CD8-positive, alpha-beta memory T cell (primary cell): Measurements from ENCODE around the gene MITD1. TPM values are rescaled to one million over a fixed set of nuclear protein-coding genes. Genes with fewer than 3 reads are reported as not detected.

Experiments
- CTCF ChIA-PET: fragments of 350-600 bp; sonication (Branson Sonifier 250); formaldehyde crosslinking; loops from one replicate; lab custom pipeline; 2021; ENCODE audit warnings: antibody characterized with exemption; lab: Charles Lee
- POLR2A ChIA-PET: fragments of 350-600 bp; sonication (Branson Sonifier 250); formaldehyde crosslinking; loops from one replicate; lab custom pipeline; 2021; ENCODE audit warnings: antibody characterized with exemption; lab: Charles Lee
- DNase-seq, 5 donors: peaks; one replicate each; pipeline versions ENCODE4 v3.0.0 to v3.0.0-alpha.2; 2020 to 2022; ENCODE audit warnings: mixed read lengths in 1 of 5
- H3K27ac ChIP-seq: one replicate; pipeline ENCODE4 v1.7.0; 2013; ENCODE audit warnings: low read depth, mild to moderate bottlenecking, low read length, moderate library complexity
- H3K27me3 ChIP-seq: 2 replicates; pipeline ENCODE4 v1.7.0; 2013; ENCODE audit warnings: low read length, mild to moderate bottlenecking; ENCODE audit not compliant: insufficient read depth, poor library complexity, severe bottlenecking
- H3K36me3 ChIP-seq: 2 replicates; pipeline ENCODE4 v1.7.0; 2013; ENCODE audit warnings: mild to moderate bottlenecking, low read length, moderate library complexity; ENCODE audit not compliant: insufficient read depth
- H3K4me1 ChIP-seq: 2 replicates; pipeline ENCODE4 v1.7.0; 2013; ENCODE audit warnings: mild to moderate bottlenecking, low read length, moderate library complexity; ENCODE audit not compliant: insufficient read depth
- H3K4me3 ChIP-seq: 2 replicates; pipeline ENCODE4 v1.7.0; 2013; ENCODE audit warnings: mild to moderate bottlenecking, low read length
- H3K9me3 ChIP-seq: 2 replicates; pipeline ENCODE4 v1.7.0; 2013; ENCODE audit warnings: mild to moderate bottlenecking, low read length
- H3K27ac Mint-ChIP-seq, 8 donors: one replicate each; pipeline ENCODE4 v1.8.0; 2020 to 2021; ENCODE audit warnings: mixed read lengths in 8 of 8, mild to moderate bottlenecking in 6 of 8, inconsistent platforms in 3 of 8, moderate library complexity in 3 of 8
- H3K27me3 Mint-ChIP-seq, 2 donors: one replicate each; pipeline ENCODE4 v1.8.0; 2020 to 2021; ENCODE audit warnings: mixed read lengths in 2 of 2, mild to moderate bottlenecking in 1 of 2, moderate library complexity in 1 of 2
- H3K36me3 Mint-ChIP-seq, 3 donors: one replicate each; pipeline ENCODE4 v1.8.0; 2020 to 2021; ENCODE audit warnings: mixed read lengths in 3 of 3, inconsistent platforms in 1 of 3, mild to moderate bottlenecking in 1 of 3
- H3K4me1 Mint-ChIP-seq, 3 donors: one replicate each; pipeline ENCODE4 v1.8.0; 2020 to 2021; ENCODE audit warnings: mixed read lengths in 3 of 3, inconsistent platforms in 1 of 3, mild to moderate bottlenecking in 1 of 3
- H3K4me3 Mint-ChIP-seq, 7 donors: one replicate each; pipeline ENCODE4 v1.8.0; 2020 to 2021; ENCODE audit warnings: mixed read lengths in 7 of 7, mild to moderate bottlenecking in 6 of 7, moderate library complexity in 4 of 7, inconsistent platforms in 2 of 7
- H3K9me3 Mint-ChIP-seq, 5 donors: one replicate each; pipeline ENCODE4 v1.8.0; 2020 to 2022; ENCODE audit warnings: mixed read lengths in 5 of 5, mild to moderate bottlenecking in 3 of 5, moderate library complexity in 2 of 5, inconsistent platforms in 1 of 5
- polyA plus RNA-seq: library from polyadenylated mRNA; unstranded; fragments of 300-500 nt; fragmentation: Illumina TruSeq; gene quantifications from one replicate; pipeline ENCODE4 v1.2.3, GENCODE V29; 2021
- total RNA-seq, 2 experiments: library from RNA; stranded (reverse); gene quantifications; one replicate each; pipeline ENCODE4 v1.2.3, GENCODE V29; 2021

MITD1 gene
- total RNA-seq (10 to 100 TPM; 55.4 to 58.7 TPM), polyA plus RNA-seq (43.1 TPM)

DNA sequence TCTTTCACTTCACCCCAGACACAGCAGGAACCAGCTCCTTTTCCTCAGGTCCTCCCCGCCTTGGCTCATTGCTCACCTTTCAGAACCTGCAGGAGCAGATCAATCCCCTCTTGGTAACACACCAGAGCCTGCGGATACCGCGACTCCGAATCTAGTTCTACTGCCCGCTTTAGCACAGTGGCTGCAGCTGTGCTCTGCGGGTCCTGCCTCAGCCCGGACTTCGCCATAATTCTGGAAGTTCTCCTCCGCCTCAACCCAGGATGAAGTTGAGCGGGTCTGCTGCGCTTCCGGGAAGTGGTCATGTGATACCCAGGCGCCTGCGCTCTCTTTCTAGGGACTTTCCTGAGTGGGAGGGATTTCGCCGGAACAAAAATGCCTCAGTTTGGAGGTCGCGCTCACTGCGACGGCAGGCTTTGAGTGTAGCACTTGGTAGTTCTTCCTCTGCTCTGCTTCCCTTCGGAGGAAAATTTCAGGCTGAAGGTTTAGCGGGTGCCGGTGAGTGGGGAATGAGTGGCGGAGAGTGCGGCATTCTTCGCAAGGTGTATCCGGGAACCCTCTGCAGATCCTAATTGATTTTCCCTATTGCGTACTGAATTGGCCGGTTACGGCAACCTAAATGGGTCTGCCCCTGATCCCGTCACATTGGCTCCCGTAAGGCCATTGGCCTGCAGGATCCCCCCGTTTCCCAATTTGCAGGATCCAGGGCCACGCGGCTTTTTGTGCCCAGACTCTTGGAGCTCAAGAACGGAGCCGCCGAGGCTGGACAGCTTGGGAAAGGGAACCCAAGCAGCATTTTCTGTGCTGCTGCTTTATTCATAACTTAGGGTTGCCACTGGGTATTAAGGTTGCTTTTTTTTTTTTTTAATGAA lies at the start of gene MITD1, which contains the start of gene MRPL30:
Gene MITD1 (minus strand): TSS at position 304 of the 869 bp plus-strand sequence. CDS start 77 bp downstream, at position 227.
Gene MRPL30 (plus strand): TSS at position 430 of the 869 bp plus-strand sequence. CDS start 5,020 bp downstream, outside the sequence.
- H3K4me1 ChIP-seq, result peaks cover 52% of the 10 kb centered on the region
- peak; percentile 85 to 93 (median 89) for DNase-seq
- H3K4me1 Mint-ChIP-seq, result peaks cover 44 to 86% (median 75%) of the 10 kb centered on the region in 3 donors

DNA sequence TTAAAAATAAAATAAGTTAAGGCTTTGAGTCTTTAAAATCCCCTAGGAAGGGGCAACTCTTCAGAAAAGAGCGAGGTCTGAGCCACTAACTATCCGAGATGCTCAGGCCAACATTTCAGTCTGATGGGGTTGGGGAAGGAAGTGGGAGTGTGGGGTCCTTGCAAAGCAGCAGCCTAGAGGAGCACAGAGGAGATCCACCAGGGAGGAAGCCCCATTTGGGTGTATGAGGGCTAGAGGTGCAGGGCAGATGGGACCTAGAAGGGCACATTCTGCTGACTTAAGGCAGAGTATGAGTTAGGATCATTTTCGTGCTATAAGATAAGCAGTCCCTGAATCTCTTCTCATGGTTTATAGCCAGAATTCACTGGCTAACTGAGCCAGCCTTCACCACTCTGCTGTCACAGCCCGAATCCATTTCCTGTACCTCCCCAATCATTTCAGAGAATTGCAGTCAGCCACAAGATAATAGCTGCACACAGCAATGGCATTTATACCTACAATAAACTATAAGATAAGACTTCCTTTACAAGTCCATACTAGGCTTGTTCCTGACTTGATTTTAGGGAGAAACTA lies 37.2 kb upstream of the MITD1 start:
- ChIA-PET CTCF (no interaction called here), POLR2A (no interaction called here)
- no peaks in the 10 kb centered on the region for H3K27me3 ChIP-seq
- Mint-ChIP-seq H3K4me3 (no peak overlapping the region), H3K4me1 (no peaks in the 10 kb centered on the region), H3K9me3 (no peaks in the 10 kb centered on the region), H3K27me3 (no peaks in the 10 kb centered on the region), H3K27ac (peak overlapping the region in 1 of 8 donors; percentile 77), H3K36me3 (peaks cover 21 to 27% (median 21%) of the 10 kb centered on the region in 3 donors)
- no peaks in the 10 kb centered on the region for H3K4me1 ChIP-seq
- H3K27ac ChIP-seq, result no peak overlapping the region
- H3K36me3 ChIP-seq, result no peaks in the 10 kb centered on the region
- H3K4me3 ChIP-seq, result no peak overlapping the region
- no peak for DNase-seq
- H3K9me3 ChIP-seq, result no peaks in the 10 kb centered on the region

More for the DNA sequence above, at the start of gene MITD1, which contains the start of gene MRPL30:
- Mint-ChIP-seq H3K36me3 (peaks cover 0 to 25% (median 0%) of the 10 kb centered on the region in 3 donors), H3K9me3 (no peaks in the 10 kb centered on the region), H3K27ac (peak within 1 kb of the TSS; percentile 89 to 100 (median 100)), H3K27me3 (no peaks in the 10 kb centered on the region), H3K4me3 (peak within 1 kb of the TSS; percentile 94 to 100 (median 99))
- Histone ChIP-seq H3K4me3 (peak within 1 kb of the TSS; percentile 99), H3K27me3 (no peaks in the 10 kb centered on the region), H3K36me3 (no peaks in the 10 kb centered on the region), H3K9me3 (no peaks in the 10 kb centered on the region), H3K27ac (peak within 1 kb of the TSS; percentile 90)
- ChIA-PET POLR2A (interaction anchor here (0.7 to 2.1 kb wide), 5 partner anchors 11 to 164 kb away, joined by 3 to 12 read pairs (median 5); partner anchors contain the start of genes C2orf15, EIF5B, LIPT1 and TSGA10), CTCF (interaction anchor here (0.7 to 1.6 kb wide), 5 partner anchors 14 to 309 kb away, joined by 3 to 5 read pairs (median 4); partner anchors contain the start of genes EIF5B and REV1)

DNA sequence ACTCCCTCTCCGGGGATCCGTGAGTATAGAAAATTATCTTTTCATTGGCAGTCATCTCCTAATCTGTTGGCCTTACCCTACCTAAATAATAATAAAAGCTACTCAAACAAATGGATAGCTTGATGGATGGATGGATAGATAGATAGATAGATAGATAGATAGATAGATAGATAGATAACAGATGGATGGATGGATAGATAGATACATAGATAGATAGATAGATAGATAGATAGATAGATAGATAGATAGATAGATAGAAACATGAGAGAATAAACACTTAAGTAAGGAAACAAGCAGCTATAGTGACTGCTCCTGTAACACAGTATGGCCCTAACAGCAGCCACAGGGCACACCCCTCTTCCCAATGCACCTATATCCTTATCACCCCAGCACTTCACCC lies 35.2 kb upstream of the MITD1 start:
- ChIA-PET CTCF (no interaction called here), POLR2A (no interaction called here)
- no peaks in the 10 kb centered on the region for H3K9me3 ChIP-seq
- no peaks in the 10 kb centered on the region for H3K36me3 ChIP-seq
- no peaks in the 10 kb centered on the region for H3K4me1 ChIP-seq
- no peak overlapping the region for H3K4me3 Mint-ChIP-seq
- no peaks in the 10 kb centered on the region for H3K27me3 Mint-ChIP-seq
- no peak for DNase-seq
- peaks cover 11 to 17% (median 16%) of the 10 kb centered on the region in 3 donors for H3K36me3 Mint-ChIP-seq
- no peak overlapping the region for H3K27ac Mint-ChIP-seq
- H3K27me3 ChIP-seq, result no peaks in the 10 kb centered on the region
- H3K9me3 Mint-ChIP-seq, result no peaks in the 10 kb centered on the region
- no peak overlapping the region for H3K4me3 ChIP-seq
- no peaks in the 10 kb centered on the region for H3K4me1 Mint-ChIP-seq
- no peak overlapping the region for H3K27ac ChIP-seq

DNA sequence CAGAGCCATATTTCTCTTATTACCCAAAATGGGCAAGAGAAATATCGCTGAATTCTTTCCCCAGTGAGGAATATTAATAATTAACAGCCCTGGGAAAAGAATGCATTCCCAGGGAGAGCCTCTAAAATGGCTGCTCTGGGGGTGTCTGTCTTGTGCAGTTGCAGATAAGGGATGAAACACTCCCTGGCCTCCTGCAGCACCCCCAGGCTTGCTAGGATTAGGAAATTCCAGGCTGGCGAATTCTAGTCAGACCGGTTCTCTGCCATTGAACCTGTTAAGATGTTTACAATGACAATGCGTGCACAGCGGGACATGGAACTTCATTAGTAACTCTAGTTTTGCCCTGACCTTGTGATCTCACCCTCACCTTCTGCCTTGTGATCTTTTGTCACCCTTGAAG lies 24.6 kb upstream of the MITD1 start:
- Mint-ChIP-seq H3K36me3 (peaks cover 21 to 38% (median 22%) of the 10 kb centered on the region in 3 donors), H3K27ac (no peak overlapping the region), H3K27me3 (no peaks in the 10 kb centered on the region), H3K4me3 (no peak overlapping the region), H3K9me3 (peaks cover 0 to 11% (median 4%) of the 10 kb centered on the region in 5 donors), H3K4me1 (no peaks in the 10 kb centered on the region)
- Histone ChIP-seq H3K4me3 (no peak overlapping the region), H3K36me3 (no peaks in the 10 kb centered on the region), H3K27ac (no peak overlapping the region), H3K4me1 (no peaks in the 10 kb centered on the region), H3K27me3 (no peaks in the 10 kb centered on the region), H3K9me3 (no peaks in the 10 kb centered on the region)
- POLR2A ChIA-PET, result no interaction called here
- CTCF ChIA-PET, result no interaction called here
- no peak for DNase-seq

DNA sequence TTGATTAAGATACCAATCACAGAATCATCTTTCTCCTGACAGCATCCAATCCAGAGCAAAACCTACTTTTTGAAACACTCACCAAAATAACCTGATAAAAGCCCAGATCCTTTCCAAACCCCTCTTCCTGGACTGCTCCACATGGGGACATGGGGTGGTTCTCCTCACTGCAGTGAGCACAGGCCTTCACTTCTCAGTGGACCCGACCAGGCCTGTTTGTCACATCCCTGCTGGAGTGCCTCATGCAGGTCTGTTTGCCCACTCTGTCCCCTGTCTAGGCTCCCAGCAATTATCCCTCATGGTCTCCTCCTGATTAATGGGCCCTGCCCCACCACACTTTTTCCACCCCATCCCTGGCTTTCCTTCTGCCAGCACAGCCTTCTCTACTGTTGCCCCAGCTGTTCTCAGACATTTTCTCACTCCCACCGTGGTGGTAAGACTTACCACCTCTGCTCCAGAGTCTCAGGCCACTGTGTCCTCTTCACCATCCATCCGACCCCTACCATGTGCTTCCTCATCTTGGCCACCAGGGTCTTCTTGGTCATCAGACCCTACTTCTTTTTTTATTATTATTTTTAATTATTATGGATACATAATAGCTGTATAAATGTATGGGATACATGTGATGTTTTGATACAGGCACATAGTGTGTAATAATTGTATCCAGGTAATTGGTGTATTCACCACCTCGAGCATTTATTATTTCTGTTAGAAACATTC lies 21.3 kb upstream of the MITD1 start:
- CTCF ChIA-PET, result no interaction called here
- peaks cover 0 to 4% (median 0%) of the 10 kb centered on the region in 3 donors for H3K4me1 Mint-ChIP-seq

DNA sequence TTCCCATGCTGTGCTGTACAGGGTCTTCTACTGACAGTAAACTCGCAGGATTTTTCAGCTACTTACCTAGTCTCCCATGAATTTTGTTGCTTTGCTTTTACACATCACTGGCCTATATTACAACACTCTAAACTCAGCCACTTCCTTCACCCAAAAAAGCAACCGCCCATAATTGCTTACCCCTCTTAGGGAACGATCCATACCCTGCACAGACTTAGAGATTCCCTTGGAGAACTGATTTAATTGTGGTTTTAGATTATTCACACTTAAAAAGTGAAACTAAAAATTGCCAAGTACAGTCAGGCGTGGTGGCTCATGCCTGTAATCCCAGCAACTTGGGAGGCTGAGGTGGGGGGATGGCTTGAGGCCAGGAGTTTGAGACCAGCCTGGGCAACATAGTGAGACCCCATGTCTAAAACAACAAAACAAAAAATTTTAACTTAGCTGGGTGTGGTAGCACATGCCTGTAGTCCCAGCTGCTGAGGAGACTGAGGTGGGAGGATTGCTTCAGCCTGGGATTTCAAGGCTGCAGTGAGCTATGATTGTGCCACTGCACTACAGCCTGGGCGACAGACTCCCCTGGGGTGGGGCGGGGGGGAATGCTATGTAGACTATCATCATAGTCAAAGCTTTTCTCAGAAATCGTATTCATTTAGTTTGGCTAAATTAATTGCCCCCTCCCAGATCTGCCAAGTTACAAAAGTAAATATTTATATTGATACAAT lies 19.4 kb upstream of the MITD1 start:
- Mint-ChIP-seq H3K27ac (peak overlapping the region in 7 of 8 donors; percentile 38 to 88 (median 70)), H3K4me3 (no peak overlapping the region), H3K4me1 (peaks cover 0 to 4% (median 0%) of the 10 kb centered on the region in 3 donors), H3K36me3 (peaks cover 0 to 30% (median 13%) of the 10 kb centered on the region in 3 donors), H3K27me3 (no peaks in the 10 kb centered on the region), H3K9me3 (no peaks in the 10 kb centered on the region)
- H3K36me3 ChIP-seq, result peaks cover 12% of the 10 kb centered on the region
- no peaks in the 10 kb centered on the region for H3K27me3 ChIP-seq
- POLR2A ChIA-PET, result no interaction called here
- no peak overlapping the region for H3K4me3 ChIP-seq
- CTCF ChIA-PET, result no interaction called here
- H3K4me1 ChIP-seq, result no peaks in the 10 kb centered on the region
- H3K27ac ChIP-seq, result no peak overlapping the region
- DNase-seq, result no peak
- H3K9me3 ChIP-seq, result no peaks in the 10 kb centered on the region

More for the DNA sequence above, 21.3 kb upstream of the MITD1 start:
- H3K36me3 ChIP-seq, result no peaks in the 10 kb centered on the region
- peak overlapping the region in 6 of 8 donors; percentile 18 to 83 (median 45) for H3K27ac Mint-ChIP-seq
- peaks cover 0 to 11% (median 4%) of the 10 kb centered on the region in 5 donors for H3K9me3 Mint-ChIP-seq
- peaks cover 9 to 15% (median 12%) of the 10 kb centered on the region in 3 donors for H3K36me3 Mint-ChIP-seq
- H3K27me3 Mint-ChIP-seq, result no peaks in the 10 kb centered on the region
- POLR2A ChIA-PET, result no interaction called here
- no peak overlapping the region for H3K4me3 Mint-ChIP-seq
- no peak overlapping the region for H3K4me3 ChIP-seq
- no peaks in the 10 kb centered on the region for H3K27me3 ChIP-seq
- no peak overlapping the region for H3K27ac ChIP-seq
- H3K9me3 ChIP-seq, result no peaks in the 10 kb centered on the region
- no peaks in the 10 kb centered on the region for H3K4me1 ChIP-seq
- DNase-seq, result no peak

DNA sequence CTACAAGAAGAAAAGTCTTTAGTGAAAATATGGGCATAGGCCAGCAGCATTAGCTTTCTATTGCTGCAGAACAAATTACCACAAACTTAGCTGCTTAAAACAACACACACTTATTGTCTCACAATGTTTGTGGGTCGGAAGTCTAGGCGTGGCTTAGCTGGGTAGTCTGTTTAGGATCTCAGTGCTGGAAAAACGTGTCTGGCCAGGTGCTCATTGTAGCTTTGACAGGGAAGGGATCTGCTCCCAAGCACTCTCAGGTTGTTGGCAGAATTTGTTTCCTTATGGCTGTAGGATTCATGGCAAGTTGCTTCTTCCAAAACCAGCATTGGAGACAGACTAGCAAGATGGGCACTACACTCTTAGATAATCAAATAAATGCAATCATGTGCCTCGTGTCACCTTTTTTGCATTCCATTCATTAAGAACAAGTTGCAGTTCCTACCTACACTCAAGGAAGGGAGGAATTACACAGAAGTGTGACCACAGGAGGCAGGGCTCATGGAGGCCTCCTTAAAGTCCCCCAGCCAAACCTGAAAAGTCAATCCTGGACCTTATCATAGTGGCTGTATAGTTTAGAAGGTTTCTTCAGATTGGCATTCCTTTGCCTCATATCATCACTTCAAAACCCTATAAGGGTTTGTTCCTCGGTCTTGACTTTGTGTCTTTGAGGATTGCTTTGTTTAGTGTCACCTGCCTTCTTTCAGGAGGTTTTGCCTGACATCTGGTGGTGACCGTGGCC lies 17.4 kb upstream of the MITD1 start:
- no peak for DNase-seq
- Mint-ChIP-seq H3K4me1 (peaks cover 0 to 4% (median 0%) of the 10 kb centered on the region in 3 donors), H3K4me3 (no peak overlapping the region), H3K27ac (peak overlapping the region in 3 of 8 donors; percentile 7 to 47 (median 32)), H3K27me3 (no peaks in the 10 kb centered on the region), H3K36me3 (peaks cover 0 to 40% (median 16%) of the 10 kb centered on the region in 3 donors), H3K9me3 (no peaks in the 10 kb centered on the region)
- no peak overlapping the region for H3K27ac ChIP-seq
- POLR2A ChIA-PET, result no interaction called here
- peaks cover 16% of the 10 kb centered on the region for H3K36me3 ChIP-seq
- H3K27me3 ChIP-seq, result no peaks in the 10 kb centered on the region
- no peak overlapping the region for H3K4me3 ChIP-seq
- no peaks in the 10 kb centered on the region for H3K4me1 ChIP-seq
- CTCF ChIA-PET, result no interaction called here
- no peaks in the 10 kb centered on the region for H3K9me3 ChIP-seq
